IMR-90 (cell line): ENCODE data around the gene MTG1. TPM values are rescaled to one million over a fixed set of nuclear protein-coding genes. Genes with fewer than 3 reads are reported as not detected.

Source experiments
- ATAC-seq: fragments of 200-7000 bp; cut with Tn5 transposase; 2 replicates; pipeline ENCODE4 v1.9.1; 2020; ENCODE audit warnings: low read depth, mild to moderate bottlenecking, moderate library complexity
- BruUV-seq: library from RNA; stranded (reverse); fragments of 400-500 nt; replicated peaks from 2 replicates; lab custom pipeline; 2021; lab: Mats Ljungman, UMichigan
- CTCF ChIA-PET: fragments of 300-600 bp; formaldehyde crosslinking; extraction: SDS; loops from one replicate; lab custom pipeline; 2021; ENCODE audit warnings: antibody characterized with exemption; lab: Yijun Ruan, JAX
- POLR2A ChIA-PET: fragments of 300-600 bp; sonication (Branson Sonifier 250); formaldehyde crosslinking; loops from one replicate; lab custom pipeline; 2022; ENCODE audit warnings: antibody characterized with exemption; ENCODE audit not compliant: unreplicated experiment; lab: Charles Lee
- DNase-seq: peaks from one replicate; pipeline ENCODE4 v3.0.0; 2013
- H2AFZ ChIP-seq: replicated peaks from 2 replicates; pipeline ENCODE3; 2013; ENCODE audit warnings: low read length, mild to moderate bottlenecking; ENCODE audit not compliant: poor library complexity
- H2AK5ac ChIP-seq: 2 replicates; pipeline ENCODE4 v1.6.1; 2013; ENCODE audit warnings: low read depth, low read length, inconsistent platforms
- H2AK9ac ChIP-seq: replicated peaks from 2 replicates; pipeline ENCODE3; 2013; ENCODE audit warnings: mild to moderate bottlenecking, low read depth, low read length, moderate library complexity; ENCODE audit not compliant: poor library complexity
- H2BK120ac ChIP-seq: 2 replicates; pipeline ENCODE4 v1.6.1; 2013; ENCODE audit warnings: low read depth, low read length, inconsistent platforms
- H2BK15ac ChIP-seq: 3 replicates; pipeline ENCODE4 v1.6.1; 2013; ENCODE audit warnings: low read depth, low read length, inconsistent platforms
- H2BK20ac ChIP-seq: 2 replicates; pipeline ENCODE4 v1.6.1; 2013; ENCODE audit warnings: low read depth, mild to moderate bottlenecking, inconsistent platforms, low read length, moderate library complexity
- H2BK5ac ChIP-seq: 2 replicates; pipeline ENCODE4 v1.6.1; 2013; ENCODE audit warnings: mild to moderate bottlenecking, low read depth, low read length, inconsistent platforms; ENCODE audit not compliant: poor library complexity, severe bottlenecking
- H3K14ac ChIP-seq: replicated peaks from 2 replicates; pipeline ENCODE4 v1.6.1; 2013; ENCODE audit warnings: low read depth, low read length, inconsistent platforms
- H3K18ac ChIP-seq: 2 replicates; pipeline ENCODE4 v1.6.1; 2013; ENCODE audit warnings: low read depth, low read length, control low read depth
- H3K23ac ChIP-seq: 2 replicates; pipeline ENCODE4 v1.6.1; 2013; ENCODE audit warnings: low read depth, low read length, inconsistent platforms
- H3K27ac ChIP-seq: 2 replicates; pipeline ENCODE4 v1.5.1; 2013; ENCODE audit warnings: mild to moderate bottlenecking, control low read depth, low read length; ENCODE audit not compliant: insufficient read depth
- H3K27me3 ChIP-seq: 2 replicates; pipeline ENCODE4 v1.6.1; 2013; ENCODE audit warnings: low read length; ENCODE audit not compliant: control insufficient read depth, insufficient read depth
- H3K36me3 ChIP-seq: 2 replicates; pipeline ENCODE4 v1.6.1; 2013; ENCODE audit warnings: low read length, mixed read lengths; ENCODE audit not compliant: control insufficient read depth, insufficient read depth
- H3K4ac ChIP-seq: 2 replicates; pipeline ENCODE4 v1.6.1; 2013; ENCODE audit warnings: low read depth, low read length, inconsistent platforms
- H3K4me1 ChIP-seq: 2 replicates; pipeline ENCODE4 v1.6.1; 2013; ENCODE audit warnings: low read length, mixed read lengths; ENCODE audit not compliant: control insufficient read depth, insufficient read depth
- H3K4me2 ChIP-seq: 2 replicates; pipeline ENCODE4 v1.6.1; 2013; ENCODE audit warnings: low read depth, mild to moderate bottlenecking, control low read depth, low read length, moderate library complexity
- H3K4me3 ChIP-seq: 2 replicates; pipeline ENCODE4 v1.5.1; 2013; ENCODE audit warnings: low read depth, mild to moderate bottlenecking, control low read depth, low read length, moderate library complexity; ENCODE audit not compliant: insufficient read depth
- H3K56ac ChIP-seq: 2 replicates; pipeline ENCODE4 v1.6.1; 2013; ENCODE audit warnings: low read length, inconsistent platforms; ENCODE audit not compliant: insufficient read depth; ENCODE audit errors: extremely low read depth
- H3K79me1 ChIP-seq, 2 experiments: 2 replicates each; pipeline ENCODE4 v1.6.1; 2013; ENCODE audit warnings: low read length in 2 of 2, inconsistent platforms in 1 of 2, low read depth in 1 of 2
- H3K9ac ChIP-seq: 2 replicates; pipeline ENCODE4 v1.6.1; 2013; ENCODE audit warnings: low read depth, low read length, control low read depth
- H3K9me1 ChIP-seq: 2 replicates; pipeline ENCODE4 v1.6.1; 2013; ENCODE audit warnings: low read length, inconsistent platforms; ENCODE audit not compliant: insufficient read depth
- H3K9me3 ChIP-seq: 2 replicates; pipeline ENCODE4 v1.6.1; 2013; ENCODE audit warnings: low read length; ENCODE audit not compliant: control insufficient read depth, insufficient read depth
- H4K20me1 ChIP-seq: 2 replicates; pipeline ENCODE4 v1.6.1; 2013; ENCODE audit warnings: low read length, inconsistent platforms; ENCODE audit not compliant: insufficient read depth
- H4K5ac ChIP-seq: 2 replicates; pipeline ENCODE4 v1.6.1; 2013; ENCODE audit warnings: mild to moderate bottlenecking, low read depth, low read length, control low read depth
- H4K8ac ChIP-seq, 2 experiments: 2 replicates each; pipeline ENCODE4 v1.6.1; 2013; ENCODE audit warnings: low read depth in 2 of 2, low read length in 2 of 2, control low read depth in 1 of 2, inconsistent platforms in 1 of 2
- H4K91ac ChIP-seq: 2 replicates; pipeline ENCODE4 v1.6.1; 2013; ENCODE audit warnings: low read depth, low read length, inconsistent platforms; ENCODE audit not compliant: insufficient read depth
- SMC3 ChIP-seq: fragments of 150-350 bp; IDR thresholded peaks from 2 replicates; pipeline ENCODE4 v1.6.1; 2016; ENCODE audit warnings: low read depth, mild to moderate bottlenecking, antibody characterized with exemption, low read length, moderate library complexity
- WGBS, 2 experiments: methylation state at CpG; one replicate each; pipeline versions ENCODE4 v1.1.5 to v1.1.7; 2013; ENCODE audit warnings: missing lambda C conversion rate in 2 of 2; ENCODE audit not compliant: insufficient read length in 1 of 2; ENCODE audit errors: extremely low coverage in 2 of 2; 5-methylcytosine and 5-hydroxymethylcytosine counted together
- dilution Hi-C: fragments of 300-500 bp; cut with HindIII; formaldehyde crosslinking; loops from one replicate; pipeline ENCODE4 v1.14.3; 2018; ENCODE audit warnings: low sequenced_read_pairs; ENCODE audit not compliant: unreplicated experiment
- in situ Hi-C: fragments of 300-500 bp; cut with MboI; formaldehyde crosslinking; loops from 3 replicates; pipeline ENCODE4 v1.14.3; 2019; ENCODE audit warnings: low sequenced_read_pairs, inconsistent platforms, mixed read lengths
- intact Hi-C: fragments of 100-400 bp; cut with micrococcal nuclease; formaldehyde crosslinking; loops from 2 replicates; pipeline ENCODE4 v1.10.0; 2022
- polyA plus RNA-seq, 3 experiments: library from polyadenylated mRNA; depleted of rRNA; stranded (reverse); fragments of >200 nt; gene quantifications; 2 replicates each; pipeline ENCODE4 v1.2.3, GENCODE V29; 2012; ENCODE audit warnings: low replicate concordance in 1 of 3
- total RNA-seq: library from RNA; depleted of rRNA; stranded (reverse); fragments of >200 nt; gene quantifications from 2 replicates; pipeline ENCODE4 v1.2.3, GENCODE V29; 2012

The MTG1 gene
- total and polyA plus RNA-seq, 2 of the 4 experiments (the other 2 are of a cell fraction) = 38.5 to 64.8 TPM

- no peak overlapping the region; the same call in 1 of the 2 replicates for H3K56ac ChIP-seq
- no peak for TF ChIP-seq SMC3
Observed at GRCh38 chr10:133460208-133460769, 66.3 kb downstream of the MTG1 start.

More at GRCh38 chr10:133460208-133460769, 66.3 kb downstream of the MTG1 start:
- no peak overlapping the region for H3K4me2 ChIP-seq
- no peak overlapping the region for H2BK120ac ChIP-seq
- H2BK5ac ChIP-seq = no peak overlapping the region
- H3K9me1 ChIP-seq = no peaks in the 10 kb centered on the region
- no peaks in the 10 kb centered on the region for H3K36me3 ChIP-seq
- H3K9ac ChIP-seq = no peak overlapping the region
- intact Hi-C loops (no loop called here), in situ Hi-C loops (no loop called here), dilution Hi-C loops (no loop called here)
- H2AK9ac ChIP-seq = no peak overlapping the region
- no peak overlapping the region for H2BK15ac ChIP-seq
- ATAC-seq (no peak), DNase-seq (no peak)
- no peak overlapping the region for H4K91ac ChIP-seq
- no peaks in the 10 kb centered on the region for H3K9me3 ChIP-seq
- WGBS, 2 experiments = 100% methylated on average over 1 of the region's 14 CpGs; no CpG with 5 or more reads in 1 of the 2 experiments
- no peaks in the 10 kb centered on the region for H3K79me1 ChIP-seq
- no peak overlapping the region for H3K18ac ChIP-seq
- H3K27me3 ChIP-seq = no peaks in the 10 kb centered on the region
- CTCF ChIA-PET = no interaction called here
- BruUV-seq = no TSS peak
- H4K8ac ChIP-seq = no peak overlapping the region
- no peak overlapping the region for H4K5ac ChIP-seq
- no peaks in the 10 kb centered on the region for H3K4me1 ChIP-seq
- H4K20me1 ChIP-seq = no peaks in the 10 kb centered on the region
- H3K4ac ChIP-seq = no peak overlapping the region
- no peak overlapping the region for H2AFZ ChIP-seq
- H3K14ac ChIP-seq = no peak overlapping the region
- POLR2A ChIA-PET = no interaction called here
- no peak overlapping the region for H3K27ac ChIP-seq
- no peak overlapping the region for H2BK20ac ChIP-seq
- no peak overlapping the region for H2AK5ac ChIP-seq
- H3K4me3 ChIP-seq = no peak overlapping the region
- no peak overlapping the region for H3K23ac ChIP-seq
